HEK293 (cell line): ENCODE results near the gene AADAC.

Experiments
- CTCF ChIA-PET: fragments of 350-600 bp; formaldehyde crosslinking; extraction: SDS; loops from one replicate; lab custom pipeline; 2021; ENCODE audit warnings: antibody characterized with exemption; lab: Yijun Ruan, JAX
- POLR2A ChIA-PET: fragments of 300-600 bp; formaldehyde crosslinking; extraction: SDS; loops from one replicate; lab custom pipeline; 2020; ENCODE audit warnings: antibody characterized with exemption, inconsistent platforms; lab: Yijun Ruan, JAX
- H3K27ac ChIP-seq: fragments of 200-500 bp; sonication (Bioruptor generic); 2 replicates; pipeline ENCODE4 v1.5.1; 2014; ENCODE audit warnings: low read depth, low read length, control low read depth, inconsistent platforms; ENCODE audit errors: extremely low read depth
- H3K36me3 ChIP-seq, 2 experiments: fragments of 200-500 bp in 1 of 2; sonication (Bioruptor generic) in 1 of 2; 1 replicate in 1 of 2; 2 replicates in 1 of 2; pipeline ENCODE4 v1.5.1; 2014 to 2017; ENCODE audit warnings: inconsistent platforms in 2 of 2, low read length in 2 of 2; ENCODE audit not compliant: control insufficient read depth in 2 of 2, insufficient read depth in 1 of 2
- H3K4me1 ChIP-seq: fragments of 200-500 bp; sonication (Bioruptor generic); 2 replicates; pipeline ENCODE4 v1.5.1; 2014; ENCODE audit warnings: mild to moderate bottlenecking, low read length, inconsistent platforms; ENCODE audit not compliant: control insufficient read depth, insufficient read depth
- H3K4me3 ChIP-seq: 2 replicates; pipeline ENCODE4 v1.5.1; 2011; ENCODE audit warnings: low read depth, mild to moderate bottlenecking, control low read depth, low read length, moderate library complexity
- H3K9me3 ChIP-seq: fragments of 200-500 bp; sonication (Bioruptor generic); 2 replicates; pipeline ENCODE4 v1.5.1; 2014; ENCODE audit warnings: low read depth, low read length, inconsistent platforms; ENCODE audit not compliant: control insufficient read depth, insufficient read depth
- HOXC10 ChIP-seq: sonication (generic); formaldehyde crosslinking; IDR thresholded peaks from 2 replicates; pipeline ENCODE4 v1.8.1; 2023; ENCODE audit warnings: mild to moderate bottlenecking, missing genetic modification reagents
- INSM2 ChIP-seq: fragments of 450-650 bp; formaldehyde crosslinking; IDR thresholded peaks from 2 replicates; pipeline ENCODE4 v1.5.1; 2016; ENCODE audit warnings: missing biosample characterization, missing genetic modification characterization
- KLF8 ChIP-seq: fragments of 450-650 bp; formaldehyde crosslinking; IDR thresholded peaks from 2 replicates; pipeline ENCODE4 v1.5.1; 2016; ENCODE audit warnings: missing biosample characterization, missing genetic modification characterization
- MZF1 ChIP-seq: fragments of 450-650 bp; formaldehyde crosslinking; IDR thresholded peaks from 2 replicates; pipeline ENCODE4 v1.5.1; 2017; ENCODE audit warnings: missing biosample characterization, missing genetic modification characterization, borderline replicate concordance
- OSR2 ChIP-seq: fragments of 450-650 bp; formaldehyde crosslinking; IDR thresholded peaks from 2 replicates; pipeline ENCODE4 v1.5.1; 2016; ENCODE audit warnings: missing biosample characterization, missing genetic modification characterization
- ZBTB17 ChIP-seq: fragments of 450-650 bp; formaldehyde crosslinking; IDR thresholded peaks from 2 replicates; pipeline ENCODE4 v1.5.1; 2016; ENCODE audit warnings: missing biosample characterization, missing genetic modification characterization
- ZNF138 ChIP-seq: fragments of 450-650 bp; formaldehyde crosslinking; IDR thresholded peaks from 2 replicates; pipeline ENCODE4 v1.5.1; 2016; ENCODE audit warnings: missing biosample characterization, missing genetic modification characterization, borderline replicate concordance
- ZNF184 ChIP-seq: fragments of 450-650 bp; IDR thresholded peaks from 2 replicates; pipeline ENCODE4 v1.5.1; 2018; ENCODE audit warnings: missing biosample characterization, mild to moderate bottlenecking, missing genetic modification characterization
- ZNF202 ChIP-seq: fragments of 450-650 bp; formaldehyde crosslinking; IDR thresholded peaks from 2 replicates; pipeline ENCODE4 v1.5.1; 2016; ENCODE audit warnings: missing biosample characterization, missing genetic modification characterization, borderline replicate concordance
- ZNF23 ChIP-seq: fragments of 450-650 bp; formaldehyde crosslinking; IDR thresholded peaks from 2 replicates; pipeline ENCODE4 v1.5.1; 2016; ENCODE audit warnings: missing biosample characterization, missing genetic modification characterization, borderline replicate concordance
- ZNF555 ChIP-seq: fragments of 450-650 bp; formaldehyde crosslinking; conservative IDR thresholded peaks from 2 replicates; pipeline ENCODE4 v1.5.1; 2017; ENCODE audit warnings: missing biosample characterization, mild to moderate bottlenecking, missing genetic modification characterization, inconsistent platforms
- ZNF654 ChIP-seq: fragments of 450-650 bp; formaldehyde crosslinking; IDR thresholded peaks from 2 replicates; pipeline ENCODE4 v1.5.1; 2016; ENCODE audit warnings: low read depth, missing biosample characterization, missing genetic modification characterization
- ZNF76 ChIP-seq: fragments of 450-650 bp; formaldehyde crosslinking; IDR thresholded peaks from 2 replicates; pipeline ENCODE4; 2016; ENCODE audit warnings: low read depth, missing biosample characterization, missing genetic modification characterization, borderline replicate concordance
- ZNF792 ChIP-seq: fragments of 450-650 bp; formaldehyde crosslinking; IDR thresholded peaks from 2 replicates; pipeline ENCODE4 v1.5.1; 2016; ENCODE audit warnings: missing biosample characterization, missing genetic modification characterization
- ZNF830 ChIP-seq: fragments of 450-650 bp; IDR thresholded peaks from 2 replicates; pipeline ENCODE4 v1.5.0; 2018; ENCODE audit warnings: missing biosample characterization, missing genetic modification characterization, low read depth, mild to moderate bottlenecking, moderate library complexity
- ZXDB ChIP-seq: fragments of 450-650 bp; formaldehyde crosslinking; IDR thresholded peaks from 2 replicates; pipeline ENCODE4 v1.5.1; 2016; ENCODE audit warnings: missing biosample characterization, missing genetic modification characterization
- TF ChIP-seq, protein P1 (sequence below): fragments of 450-650 bp; formaldehyde crosslinking; IDR thresholded peaks from 2 replicates; pipeline ENCODE4 v1.5.1; 2016; ENCODE audit warnings: missing biosample characterization, missing genetic modification characterization
- TF ChIP-seq, protein P2 (sequence below): fragments of 450-650 bp; formaldehyde crosslinking; conservative IDR thresholded peaks from 2 replicates; pipeline ENCODE4 v1.5.1; 2016; ENCODE audit warnings: low read depth, missing biosample characterization, missing genetic modification characterization
- TF ChIP-seq, protein P3 (sequence below): fragments of 450-650 bp; formaldehyde crosslinking; IDR thresholded peaks from 2 replicates; pipeline ENCODE4 v1.5.1; 2016; ENCODE audit warnings: missing biosample characterization, missing genetic modification characterization
- TF ChIP-seq, protein P4 (sequence below): fragments of 450-650 bp; formaldehyde crosslinking; IDR thresholded peaks from 2 replicates; pipeline ENCODE4 v1.5.1; 2016; ENCODE audit warnings: missing biosample characterization, missing genetic modification characterization

Gene AADAC

DNA sequence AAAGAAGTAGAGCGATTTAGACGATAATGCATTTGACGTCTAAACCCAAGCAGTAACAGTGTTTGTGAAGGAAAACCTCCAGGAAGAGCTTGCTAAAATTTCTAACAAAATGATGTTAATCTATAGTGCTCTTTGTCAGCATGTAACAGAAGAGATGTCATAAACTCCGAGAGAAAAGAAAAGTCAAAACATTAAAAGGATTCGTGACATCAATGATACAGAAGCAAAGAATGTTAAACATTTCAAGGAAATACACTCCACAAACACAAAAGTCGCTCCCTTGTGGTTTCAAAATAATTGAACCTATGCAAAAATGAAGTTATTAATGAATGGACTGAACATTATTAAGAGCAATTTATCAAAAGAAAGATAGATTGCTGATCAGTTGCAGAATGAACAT lies 27.9 kb downstream of the AADAC start:
- CTCF ChIA-PET = interaction anchor here (0.6 to 1.0 kb wide), 5 partner anchors 66 to 614 kb away, joined by 3 to 5 read pairs (median 3); no protein-coding TSS in a partner anchor
- no peak overlapping the region for H3K4me3 ChIP-seq
- H3K36me3 ChIP-seq = no peaks in the 10 kb centered on the region
- H3K4me1 ChIP-seq = no peaks in the 10 kb centered on the region
- TF ChIP-seq, protein P1, sequence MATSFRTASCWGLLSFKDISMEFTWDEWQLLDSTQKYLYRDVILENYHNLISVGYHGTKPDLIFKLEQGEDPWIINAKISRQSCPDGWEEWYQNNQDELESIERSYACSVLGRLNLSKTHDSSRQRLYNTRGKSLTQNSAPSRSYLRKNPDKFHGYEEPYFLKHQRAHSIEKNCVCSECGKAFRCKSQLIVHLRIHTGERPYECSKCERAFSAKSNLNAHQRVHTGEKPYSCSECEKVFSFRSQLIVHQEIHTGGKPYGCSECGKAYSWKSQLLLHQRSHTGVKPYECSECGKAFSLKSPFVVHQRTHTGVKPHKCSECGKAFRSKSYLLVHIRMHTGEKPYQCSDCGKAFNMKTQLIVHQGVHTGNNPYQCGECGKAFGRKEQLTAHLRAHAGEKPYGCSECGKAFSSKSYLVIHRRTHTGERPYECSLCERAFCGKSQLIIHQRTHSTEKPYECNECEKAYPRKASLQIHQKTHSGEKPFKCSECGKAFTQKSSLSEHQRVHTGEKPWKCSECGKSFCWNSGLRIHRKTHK (tag by site-specific recombination) = no peak
- TF ChIP-seq, protein P2, sequence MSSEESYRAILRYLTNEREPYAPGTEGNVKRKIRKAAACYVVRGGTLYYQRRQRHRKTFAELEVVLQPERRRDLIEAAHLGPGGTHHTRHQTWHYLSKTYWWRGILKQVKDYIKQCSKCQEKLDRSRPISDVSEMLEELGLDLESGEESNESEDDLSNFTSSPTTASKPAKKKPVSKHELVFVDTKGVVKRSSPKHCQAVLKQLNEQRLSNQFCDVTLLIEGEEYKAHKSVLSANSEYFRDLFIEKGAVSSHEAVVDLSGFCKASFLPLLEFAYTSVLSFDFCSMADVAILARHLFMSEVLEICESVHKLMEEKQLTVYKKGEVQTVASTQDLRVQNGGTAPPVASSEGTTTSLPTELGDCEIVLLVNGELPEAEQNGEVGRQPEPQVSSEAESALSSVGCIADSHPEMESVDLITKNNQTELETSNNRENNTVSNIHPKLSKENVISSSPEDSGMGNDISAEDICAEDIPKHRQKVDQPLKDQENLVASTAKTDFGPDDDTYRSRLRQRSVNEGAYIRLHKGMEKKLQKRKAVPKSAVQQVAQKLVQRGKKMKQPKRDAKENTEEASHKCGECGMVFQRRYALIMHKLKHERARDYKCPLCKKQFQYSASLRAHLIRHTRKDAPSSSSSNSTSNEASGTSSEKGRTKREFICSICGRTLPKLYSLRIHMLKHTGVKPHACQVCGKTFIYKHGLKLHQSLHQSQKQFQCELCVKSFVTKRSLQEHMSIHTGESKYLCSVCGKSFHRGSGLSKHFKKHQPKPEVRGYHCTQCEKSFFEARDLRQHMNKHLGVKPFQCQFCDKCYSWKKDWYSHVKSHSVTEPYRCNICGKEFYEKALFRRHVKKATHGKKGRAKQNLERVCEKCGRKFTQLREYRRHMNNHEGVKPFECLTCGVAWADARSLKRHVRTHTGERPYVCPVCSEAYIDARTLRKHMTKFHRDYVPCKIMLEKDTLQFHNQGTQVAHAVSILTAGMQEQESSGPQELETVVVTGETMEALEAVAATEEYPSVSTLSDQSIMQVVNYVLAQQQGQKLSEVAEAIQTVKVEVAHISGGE = no peak
- TF ChIP-seq ZNF202 (tag by site-specific recombination) = no peak
- no peak for TF ChIP-seq MZF1
- no peak for TF ChIP-seq ZNF555
- no peak for TF ChIP-seq ZNF76 (tag by site-specific recombination)
- TF ChIP-seq, protein P3, sequence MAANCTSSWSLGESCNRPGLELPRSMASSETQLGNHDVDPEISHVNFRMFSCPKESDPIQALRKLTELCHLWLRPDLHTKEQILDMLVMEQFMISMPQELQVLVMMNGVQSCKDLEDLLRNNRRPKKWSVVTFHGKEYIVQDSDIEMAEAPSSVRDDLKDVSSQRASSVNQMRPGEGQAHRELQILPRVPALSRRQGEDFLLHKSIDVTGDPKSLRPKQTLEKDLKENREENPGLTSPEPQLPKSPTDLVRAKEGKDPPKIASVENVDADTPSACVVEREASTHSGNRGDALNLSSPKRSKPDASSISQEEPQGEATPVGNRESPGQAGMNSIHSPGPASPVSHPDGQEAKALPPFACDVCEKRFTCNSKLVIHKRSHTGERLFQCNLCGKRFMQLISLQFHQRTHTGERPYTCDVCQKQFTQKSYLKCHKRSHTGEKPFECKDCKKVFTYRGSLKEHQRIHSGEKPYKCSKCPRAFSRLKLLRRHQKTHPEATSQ (tag by site-specific recombination) = no peak
- no peak for TF ChIP-seq ZNF830 (tag by site-specific recombination)
- TF ChIP-seq INSM2 (tag by site-specific recombination) = no peak
- no peak for TF ChIP-seq ZXDB
- no peak for TF ChIP-seq KLF8 (tag by site-specific recombination)
- TF ChIP-seq ZNF184 (tag by site-specific recombination) = no peak
- TF ChIP-seq OSR2 (tag by site-specific recombination) = no peak
- TF ChIP-seq HOXC10 (CRISPR knock-in tag) = no peak
- no peak for TF ChIP-seq ZNF23
- TF ChIP-seq, protein P4, sequence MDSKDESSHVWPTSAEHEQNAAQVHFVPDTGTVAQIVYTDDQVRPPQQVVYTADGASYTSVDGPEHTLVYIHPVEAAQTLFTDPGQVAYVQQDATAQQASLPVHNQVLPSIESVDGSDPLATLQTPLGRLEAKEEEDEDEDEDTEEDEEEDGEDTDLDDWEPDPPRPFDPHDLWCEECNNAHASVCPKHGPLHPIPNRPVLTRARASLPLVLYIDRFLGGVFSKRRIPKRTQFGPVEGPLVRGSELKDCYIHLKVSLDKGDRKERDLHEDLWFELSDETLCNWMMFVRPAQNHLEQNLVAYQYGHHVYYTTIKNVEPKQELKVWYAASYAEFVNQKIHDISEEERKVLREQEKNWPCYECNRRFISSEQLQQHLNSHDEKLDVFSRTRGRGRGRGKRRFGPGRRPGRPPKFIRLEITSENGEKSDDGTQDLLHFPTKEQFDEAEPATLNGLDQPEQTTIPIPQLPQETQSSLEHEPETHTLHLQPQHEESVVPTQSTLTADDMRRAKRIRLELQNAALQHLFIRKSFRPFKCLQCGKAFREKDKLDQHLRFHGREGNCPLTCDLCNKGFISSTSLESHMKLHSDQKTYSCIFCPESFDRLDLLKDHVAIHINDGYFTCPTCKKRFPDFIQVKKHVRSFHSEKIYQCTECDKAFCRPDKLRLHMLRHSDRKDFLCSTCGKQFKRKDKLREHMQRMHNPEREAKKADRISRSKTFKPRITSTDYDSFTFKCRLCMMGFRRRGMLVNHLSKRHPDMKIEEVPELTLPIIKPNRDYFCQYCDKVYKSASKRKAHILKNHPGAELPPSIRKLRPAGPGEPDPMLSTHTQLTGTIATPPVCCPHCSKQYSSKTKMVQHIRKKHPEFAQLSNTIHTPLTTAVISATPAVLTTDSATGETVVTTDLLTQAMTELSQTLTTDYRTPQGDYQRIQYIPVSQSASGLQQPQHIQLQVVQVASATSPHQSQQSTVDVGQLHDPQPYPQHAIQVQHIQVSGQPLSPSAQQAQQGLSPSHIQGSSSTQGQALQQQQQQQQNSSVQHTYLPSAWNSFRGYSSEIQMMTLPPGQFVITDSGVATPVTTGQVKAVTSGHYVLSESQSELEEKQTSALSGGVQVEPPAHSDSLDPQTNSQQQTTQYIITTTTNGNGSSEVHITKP (tag by site-specific recombination) = no peak
- TF ChIP-seq ZBTB17 (tag by site-specific recombination) = no peak
- no peak for TF ChIP-seq ZNF138 (tag by site-specific recombination)
- TF ChIP-seq ZNF792 (tag by site-specific recombination) = no peak
- no peak for TF ChIP-seq ZNF654 (tag by site-specific recombination)
- no peaks in the 10 kb centered on the region for H3K9me3 ChIP-seq
- no peak overlapping the region for H3K27ac ChIP-seq
- POLR2A ChIA-PET = no interaction called here
